IMR-90 (cell line): ENCODE data around the gene MAP6. TPM values are rescaled to one million over a fixed set of nuclear protein-coding genes. Genes with fewer than 3 reads are reported as not detected.

Experiments
- ATAC-seq: fragments of 200-7000 bp; cut with Tn5 transposase; 2 replicates; pipeline ENCODE4 v1.9.1; 2020; ENCODE audit warnings: low read depth, mild to moderate bottlenecking, moderate library complexity
- BruUV-seq: library from RNA; stranded (reverse); fragments of 400-500 nt; replicated peaks from 2 replicates; lab custom pipeline; 2021; lab: Mats Ljungman, UMichigan
- CTCF ChIA-PET: fragments of 300-600 bp; formaldehyde crosslinking; extraction: SDS; loops from one replicate; lab custom pipeline; 2021; ENCODE audit warnings: antibody characterized with exemption; lab: Yijun Ruan, JAX
- POLR2A ChIA-PET: fragments of 300-600 bp; sonication (Branson Sonifier 250); formaldehyde crosslinking; loops from one replicate; lab custom pipeline; 2022; ENCODE audit warnings: antibody characterized with exemption; ENCODE audit not compliant: unreplicated experiment; lab: Charles Lee
- DNase-seq: peaks from one replicate; pipeline ENCODE4 v3.0.0; 2013
- H2AFZ ChIP-seq: replicated peaks from 2 replicates; pipeline ENCODE3; 2013; ENCODE audit warnings: low read length, mild to moderate bottlenecking; ENCODE audit not compliant: poor library complexity
- H2AK5ac ChIP-seq: 2 replicates; pipeline ENCODE4 v1.6.1; 2013; ENCODE audit warnings: low read depth, low read length, inconsistent platforms
- H2AK9ac ChIP-seq: replicated peaks from 2 replicates; pipeline ENCODE3; 2013; ENCODE audit warnings: mild to moderate bottlenecking, low read depth, low read length, moderate library complexity; ENCODE audit not compliant: poor library complexity
- H2BK120ac ChIP-seq: 2 replicates; pipeline ENCODE4 v1.6.1; 2013; ENCODE audit warnings: low read depth, low read length, inconsistent platforms
- H2BK15ac ChIP-seq: 3 replicates; pipeline ENCODE4 v1.6.1; 2013; ENCODE audit warnings: low read depth, low read length, inconsistent platforms
- H2BK20ac ChIP-seq: 2 replicates; pipeline ENCODE4 v1.6.1; 2013; ENCODE audit warnings: low read depth, mild to moderate bottlenecking, inconsistent platforms, low read length, moderate library complexity
- H2BK5ac ChIP-seq: 2 replicates; pipeline ENCODE4 v1.6.1; 2013; ENCODE audit warnings: mild to moderate bottlenecking, low read depth, low read length, inconsistent platforms; ENCODE audit not compliant: poor library complexity, severe bottlenecking
- H3K14ac ChIP-seq: replicated peaks from 2 replicates; pipeline ENCODE4 v1.6.1; 2013; ENCODE audit warnings: low read depth, low read length, inconsistent platforms
- H3K18ac ChIP-seq: 2 replicates; pipeline ENCODE4 v1.6.1; 2013; ENCODE audit warnings: low read depth, low read length, control low read depth
- H3K23ac ChIP-seq: 2 replicates; pipeline ENCODE4 v1.6.1; 2013; ENCODE audit warnings: low read depth, low read length, inconsistent platforms
- H3K27ac ChIP-seq: 2 replicates; pipeline ENCODE4 v1.5.1; 2013; ENCODE audit warnings: mild to moderate bottlenecking, control low read depth, low read length; ENCODE audit not compliant: insufficient read depth
- H3K27me3 ChIP-seq: 2 replicates; pipeline ENCODE4 v1.6.1; 2013; ENCODE audit warnings: low read length; ENCODE audit not compliant: control insufficient read depth, insufficient read depth
- H3K36me3 ChIP-seq: 2 replicates; pipeline ENCODE4 v1.6.1; 2013; ENCODE audit warnings: low read length, mixed read lengths; ENCODE audit not compliant: control insufficient read depth, insufficient read depth
- H3K4ac ChIP-seq: 2 replicates; pipeline ENCODE4 v1.6.1; 2013; ENCODE audit warnings: low read depth, low read length, inconsistent platforms
- H3K4me1 ChIP-seq: 2 replicates; pipeline ENCODE4 v1.6.1; 2013; ENCODE audit warnings: low read length, mixed read lengths; ENCODE audit not compliant: control insufficient read depth, insufficient read depth
- H3K4me2 ChIP-seq: 2 replicates; pipeline ENCODE4 v1.6.1; 2013; ENCODE audit warnings: low read depth, mild to moderate bottlenecking, control low read depth, low read length, moderate library complexity
- H3K4me3 ChIP-seq: 2 replicates; pipeline ENCODE4 v1.5.1; 2013; ENCODE audit warnings: low read depth, mild to moderate bottlenecking, control low read depth, low read length, moderate library complexity; ENCODE audit not compliant: insufficient read depth
- H3K56ac ChIP-seq: 2 replicates; pipeline ENCODE4 v1.6.1; 2013; ENCODE audit warnings: low read length, inconsistent platforms; ENCODE audit not compliant: insufficient read depth; ENCODE audit errors: extremely low read depth
- H3K79me1 ChIP-seq, 2 experiments: 2 replicates each; pipeline ENCODE4 v1.6.1; 2013; ENCODE audit warnings: low read length in 2 of 2, inconsistent platforms in 1 of 2, low read depth in 1 of 2
- H3K9ac ChIP-seq: 2 replicates; pipeline ENCODE4 v1.6.1; 2013; ENCODE audit warnings: low read depth, low read length, control low read depth
- H3K9me1 ChIP-seq: 2 replicates; pipeline ENCODE4 v1.6.1; 2013; ENCODE audit warnings: low read length, inconsistent platforms; ENCODE audit not compliant: insufficient read depth
- H3K9me3 ChIP-seq: 2 replicates; pipeline ENCODE4 v1.6.1; 2013; ENCODE audit warnings: low read length; ENCODE audit not compliant: control insufficient read depth, insufficient read depth
- H4K20me1 ChIP-seq: 2 replicates; pipeline ENCODE4 v1.6.1; 2013; ENCODE audit warnings: low read length, inconsistent platforms; ENCODE audit not compliant: insufficient read depth
- H4K5ac ChIP-seq: 2 replicates; pipeline ENCODE4 v1.6.1; 2013; ENCODE audit warnings: mild to moderate bottlenecking, low read depth, low read length, control low read depth
- H4K8ac ChIP-seq, 2 experiments: 2 replicates each; pipeline ENCODE4 v1.6.1; 2013; ENCODE audit warnings: low read depth in 2 of 2, low read length in 2 of 2, control low read depth in 1 of 2, inconsistent platforms in 1 of 2
- H4K91ac ChIP-seq: 2 replicates; pipeline ENCODE4 v1.6.1; 2013; ENCODE audit warnings: low read depth, low read length, inconsistent platforms; ENCODE audit not compliant: insufficient read depth
- BHLHE40 ChIP-seq: fragments of 150-350 bp; IDR thresholded peaks from 2 replicates; pipeline ENCODE4 v1.6.1; 2016; ENCODE audit warnings: mild to moderate bottlenecking, low read depth, low read length
- NFE2L2 ChIP-seq: fragments of 150-350 bp; IDR thresholded peaks from 2 replicates; pipeline ENCODE4 v1.6.1; 2016; ENCODE audit warnings: low read depth, mild to moderate bottlenecking, low read length
- whole genome bisulfite sequencing, 2 experiments: methylation state at CpG; one replicate each; pipeline versions ENCODE4 v1.1.5 to v1.1.7; 2013; ENCODE audit warnings: missing lambda C conversion rate in 2 of 2; ENCODE audit not compliant: insufficient read length in 1 of 2; ENCODE audit errors: extremely low coverage in 2 of 2; 5-methylcytosine and 5-hydroxymethylcytosine counted together
- dilution Hi-C: fragments of 300-500 bp; cut with HindIII; formaldehyde crosslinking; loops from one replicate; pipeline ENCODE4 v1.14.3; 2018; ENCODE audit warnings: low sequenced_read_pairs; ENCODE audit not compliant: unreplicated experiment
- in situ Hi-C: fragments of 300-500 bp; cut with MboI; formaldehyde crosslinking; loops from 3 replicates; pipeline ENCODE4 v1.14.3; 2019; ENCODE audit warnings: low sequenced_read_pairs, inconsistent platforms, mixed read lengths
- intact Hi-C: fragments of 100-400 bp; cut with micrococcal nuclease; formaldehyde crosslinking; loops from 2 replicates; pipeline ENCODE4 v1.10.0; 2022
- polyA plus RNA-seq, 3 experiments: library from polyadenylated mRNA; depleted of rRNA; stranded (reverse); fragments of >200 nt; gene quantifications; 2 replicates each; pipeline ENCODE4 v1.2.3, GENCODE V29; 2012; ENCODE audit warnings: low replicate concordance in 1 of 3
- total RNA-seq: library from RNA; depleted of rRNA; stranded (reverse); fragments of >200 nt; gene quantifications from 2 replicates; pipeline ENCODE4 v1.2.3, GENCODE V29; 2012

The MAP6 gene
- total and polyA plus RNA-seq, 2 of the 4 experiments (the other 2 are of a cell fraction) = 3.0 to 3.4 TPM

DNA sequence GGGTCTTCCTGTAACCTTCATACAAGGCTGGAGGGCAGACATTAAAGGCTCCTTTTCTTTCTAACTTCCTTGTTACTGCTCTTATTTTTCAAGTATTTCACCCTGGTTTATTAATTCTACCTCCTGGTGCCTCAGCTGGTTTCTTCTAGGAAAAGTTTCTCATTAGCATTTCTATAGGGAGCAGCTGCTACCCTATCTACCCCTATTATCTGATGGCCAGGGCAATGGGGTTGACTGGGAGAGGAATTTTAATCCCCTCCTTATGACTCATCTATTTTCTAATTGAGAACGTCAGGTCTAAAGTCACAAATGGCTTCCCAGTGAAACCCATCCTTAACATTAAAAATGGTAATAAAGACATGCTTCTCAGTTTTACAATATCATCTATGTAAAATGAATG is 5.0 kb downstream of the MAP6 start:
- Histone ChIP-seq H3K4me3 (no peak overlapping the region), H2BK120ac (no peak overlapping the region), H4K91ac (no peak overlapping the region), H3K9ac (no peak overlapping the region), H3K27ac (no peak overlapping the region), H2BK5ac (no peak overlapping the region), H3K79me1 (no peaks in the 10 kb centered on the region), H3K4me1 (peaks cover 2% of the 10 kb centered on the region; the same call in 1 of the 2 replicates), H4K20me1 (no peaks in the 10 kb centered on the region), H3K18ac (no peak overlapping the region), H2BK20ac (no peak overlapping the region), H2AFZ (no peak overlapping the region), H2AK9ac (no peak overlapping the region), H3K36me3 (no peaks in the 10 kb centered on the region), H3K9me3 (no peaks in the 10 kb centered on the region), H3K27me3 (peaks cover 9% of the 10 kb centered on the region), H3K23ac (no peak overlapping the region), H3K56ac (no peak overlapping the region), H3K4ac (no peak overlapping the region), H4K8ac (no peak overlapping the region), H2AK5ac (no peak overlapping the region), H3K14ac (no peak overlapping the region), H2BK15ac (no peak overlapping the region), H4K5ac (no peak overlapping the region), H3K9me1 (no peaks in the 10 kb centered on the region), H3K4me2 (no peak overlapping the region)
- BruUV-seq = no TSS peak
- dilution Hi-C loops = no loop called here
- in situ Hi-C loops = no loop called here
- ChIA-PET CTCF (no interaction called here), POLR2A (no interaction called here)
- no CpG with 5 or more reads among the region's 1 CpG for WGBS, 2 experiments
- no peak for DNase-seq
- ATAC-seq = no peak
- TF ChIP-seq BHLHE40 = no peak
- TF ChIP-seq NFE2L2 = no peak
- intact Hi-C loops = no loop called here
